ENCODE measurements around the gene OR13J1.

- TF ChIP-seq, protein P1, sequence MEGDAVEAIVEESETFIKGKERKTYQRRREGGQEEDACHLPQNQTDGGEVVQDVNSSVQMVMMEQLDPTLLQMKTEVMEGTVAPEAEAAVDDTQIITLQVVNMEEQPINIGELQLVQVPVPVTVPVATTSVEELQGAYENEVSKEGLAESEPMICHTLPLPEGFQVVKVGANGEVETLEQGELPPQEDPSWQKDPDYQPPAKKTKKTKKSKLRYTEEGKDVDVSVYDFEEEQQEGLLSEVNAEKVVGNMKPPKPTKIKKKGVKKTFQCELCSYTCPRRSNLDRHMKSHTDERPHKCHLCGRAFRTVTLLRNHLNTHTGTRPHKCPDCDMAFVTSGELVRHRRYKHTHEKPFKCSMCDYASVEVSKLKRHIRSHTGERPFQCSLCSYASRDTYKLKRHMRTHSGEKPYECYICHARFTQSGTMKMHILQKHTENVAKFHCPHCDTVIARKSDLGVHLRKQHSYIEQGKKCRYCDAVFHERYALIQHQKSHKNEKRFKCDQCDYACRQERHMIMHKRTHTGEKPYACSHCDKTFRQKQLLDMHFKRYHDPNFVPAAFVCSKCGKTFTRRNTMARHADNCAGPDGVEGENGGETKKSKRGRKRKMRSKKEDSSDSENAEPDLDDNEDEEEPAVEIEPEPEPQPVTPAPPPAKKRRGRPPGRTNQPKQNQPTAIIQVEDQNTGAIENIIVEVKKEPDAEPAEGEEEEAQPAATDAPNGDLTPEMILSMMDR (IDR thresholded peaks at IDR 0.05): no peak
- TF ChIP-seq POLR2A (IDR thresholded peaks at IDR 0.05): no peak
Observed at GRCh38 chr9:35905051-35905781, 35.0 kb upstream of the OR13J1 start.
